Measurements from ENCODE around the gene SEC11A.
"Not testable (repeated sequence)": the region's sequence is repeated elsewhere in the genome, so short reads cannot be mapped to it uniquely, and the experiment has no call there.

Gene SEC11A

DNA sequence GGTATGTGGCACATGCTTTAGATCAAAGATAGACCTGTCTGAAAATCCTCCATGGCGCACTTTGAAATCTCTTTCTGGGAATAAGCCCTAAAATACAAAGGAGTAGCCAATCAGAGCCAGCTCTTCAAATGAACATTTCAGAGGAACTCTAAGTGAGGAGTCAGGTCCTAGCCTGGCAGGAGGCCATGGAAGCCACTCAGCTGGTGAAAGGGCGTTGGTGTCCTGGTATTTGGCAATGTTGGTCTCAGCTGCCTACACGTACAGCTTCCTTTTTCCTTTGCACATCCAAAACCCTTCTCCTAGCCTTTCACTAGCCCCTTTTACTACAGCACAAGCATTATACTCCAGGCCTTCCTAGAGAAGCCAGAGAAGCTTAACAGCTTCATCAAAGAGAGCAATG is 67.4 kb downstream of the SEC11A start:
- no peak for DNase-seq (ENCODE audit: extremely low read depth, low read depth)
- TF ChIP-seq, protein P1, sequence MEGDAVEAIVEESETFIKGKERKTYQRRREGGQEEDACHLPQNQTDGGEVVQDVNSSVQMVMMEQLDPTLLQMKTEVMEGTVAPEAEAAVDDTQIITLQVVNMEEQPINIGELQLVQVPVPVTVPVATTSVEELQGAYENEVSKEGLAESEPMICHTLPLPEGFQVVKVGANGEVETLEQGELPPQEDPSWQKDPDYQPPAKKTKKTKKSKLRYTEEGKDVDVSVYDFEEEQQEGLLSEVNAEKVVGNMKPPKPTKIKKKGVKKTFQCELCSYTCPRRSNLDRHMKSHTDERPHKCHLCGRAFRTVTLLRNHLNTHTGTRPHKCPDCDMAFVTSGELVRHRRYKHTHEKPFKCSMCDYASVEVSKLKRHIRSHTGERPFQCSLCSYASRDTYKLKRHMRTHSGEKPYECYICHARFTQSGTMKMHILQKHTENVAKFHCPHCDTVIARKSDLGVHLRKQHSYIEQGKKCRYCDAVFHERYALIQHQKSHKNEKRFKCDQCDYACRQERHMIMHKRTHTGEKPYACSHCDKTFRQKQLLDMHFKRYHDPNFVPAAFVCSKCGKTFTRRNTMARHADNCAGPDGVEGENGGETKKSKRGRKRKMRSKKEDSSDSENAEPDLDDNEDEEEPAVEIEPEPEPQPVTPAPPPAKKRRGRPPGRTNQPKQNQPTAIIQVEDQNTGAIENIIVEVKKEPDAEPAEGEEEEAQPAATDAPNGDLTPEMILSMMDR (IDR thresholded peaks at IDR 0.05; ENCODE audit: low read depth, low read length) = no peak

DNA sequence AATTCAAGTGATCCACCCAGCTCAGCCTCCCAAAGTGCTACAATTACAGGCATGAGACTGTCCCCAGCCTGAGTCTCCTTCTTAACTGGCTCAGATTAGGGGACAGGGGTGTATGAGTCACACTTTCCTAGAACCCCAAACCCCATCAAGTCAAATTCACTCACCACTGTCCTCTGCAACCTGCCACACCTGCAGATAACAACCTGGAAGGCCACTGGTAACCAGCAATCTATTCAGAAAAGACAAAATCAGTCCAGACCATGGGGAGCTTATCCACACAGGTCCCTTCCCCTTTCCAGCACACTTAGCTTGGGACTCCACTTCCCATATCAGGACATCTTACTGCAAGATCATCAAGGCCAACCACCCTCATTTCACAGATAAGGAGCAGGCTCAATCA is 68.2 kb downstream of the SEC11A start:
- TF ChIP-seq, protein P1 (IDR thresholded peaks at IDR 0.05; ENCODE audit: low read depth, low read length) = no peak
- DNase-seq (ENCODE audit: extremely low read depth, low read depth) = no peak

DNA sequence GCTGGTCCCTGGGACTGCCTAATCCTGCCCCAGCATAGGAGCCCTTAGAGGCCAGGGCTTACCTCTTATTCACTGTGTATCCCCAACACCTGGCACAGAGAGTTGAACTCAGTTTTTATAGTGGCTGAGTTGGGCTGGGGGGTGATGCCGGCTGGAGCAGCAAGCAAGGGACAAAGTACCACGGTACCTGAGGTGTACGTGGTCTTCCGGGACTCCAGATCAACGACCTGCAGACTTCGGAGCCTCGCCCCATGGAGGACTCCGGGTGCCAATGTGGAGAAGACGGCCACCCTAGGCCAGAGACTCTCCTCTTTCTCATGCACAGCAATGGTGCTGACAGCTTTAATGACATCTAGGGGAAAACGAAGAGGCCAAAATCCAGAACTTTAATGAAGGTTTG is 69.9 kb downstream of the SEC11A start:
- TF ChIP-seq, protein P1 (IDR thresholded peaks at IDR 0.05; ENCODE audit: low read depth, low read length) = no peak
- no peak for DNase-seq (ENCODE audit: extremely low read depth, low read depth)

DNA sequence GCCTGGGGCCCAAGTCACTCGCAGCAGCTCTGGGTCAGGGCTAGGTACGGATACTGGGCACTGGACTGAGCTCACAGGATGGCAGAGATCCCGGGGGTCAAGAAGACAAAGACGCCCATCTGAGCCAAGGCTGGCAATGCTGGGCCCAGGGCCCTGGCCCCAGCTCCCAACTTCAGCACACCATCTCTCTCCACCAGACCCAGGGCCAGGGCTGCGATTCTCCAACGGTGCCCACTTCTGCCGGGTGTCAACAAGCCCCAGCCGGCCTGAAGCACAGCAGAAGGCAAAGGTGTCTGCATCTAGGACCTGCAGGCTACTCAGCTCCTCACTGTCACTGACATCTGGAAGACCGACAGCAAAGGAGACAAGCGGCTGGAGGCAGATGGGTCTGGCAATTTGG is 70.4 kb downstream of the SEC11A start:
- no peak for DNase-seq (ENCODE audit: extremely low read depth, low read depth)
- TF ChIP-seq, protein P1 (IDR thresholded peaks at IDR 0.05; ENCODE audit: low read depth, low read length) = no peak

DNA sequence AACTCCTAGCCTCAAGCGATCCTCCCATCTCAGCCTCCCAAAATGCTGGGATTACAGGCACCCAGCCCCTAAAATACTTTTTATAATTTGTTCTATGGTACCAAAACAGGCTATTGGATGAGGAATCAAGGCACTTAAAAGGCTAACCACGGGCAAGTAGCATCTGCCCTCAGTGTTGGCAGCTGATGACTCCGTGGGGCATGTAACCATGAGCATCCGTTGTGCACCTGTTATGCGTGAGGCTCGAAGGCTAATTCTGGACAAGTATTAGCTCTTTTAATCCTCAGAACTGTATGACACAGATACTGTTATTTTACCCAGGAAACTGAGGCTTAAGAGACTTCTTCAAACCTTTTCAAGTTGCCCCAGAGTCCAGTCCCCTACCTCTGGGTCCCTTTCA is 72.1 kb downstream of the SEC11A start:
- DNase-seq (ENCODE audit: extremely low read depth, low read depth) = no peak
- TF ChIP-seq, protein P1 (IDR thresholded peaks at IDR 0.05; ENCODE audit: low read depth, low read length) = no peak

DNA sequence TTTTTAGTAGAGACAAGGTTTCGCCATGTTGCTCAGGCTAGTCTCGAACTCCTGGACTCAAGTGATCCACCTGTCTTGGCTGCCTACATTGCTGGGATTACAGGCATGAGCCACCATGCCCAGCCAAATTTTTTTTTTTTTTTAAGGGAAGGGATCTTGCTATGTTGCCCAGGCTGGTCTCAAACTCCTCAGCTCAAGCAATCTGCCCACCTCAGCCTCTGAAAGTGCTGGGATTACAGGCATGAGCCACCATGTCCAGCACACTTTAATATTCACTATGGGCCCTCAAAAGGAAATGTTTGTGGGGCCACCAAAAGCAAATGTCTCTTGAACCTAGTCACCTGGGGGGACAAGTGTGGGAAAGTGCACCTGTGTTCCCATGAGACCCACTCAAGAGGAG is 73.3 kb downstream of the SEC11A start:
- DNase-seq (ENCODE audit: extremely low read depth, low read depth) = not testable (repeated sequence)

DNA sequence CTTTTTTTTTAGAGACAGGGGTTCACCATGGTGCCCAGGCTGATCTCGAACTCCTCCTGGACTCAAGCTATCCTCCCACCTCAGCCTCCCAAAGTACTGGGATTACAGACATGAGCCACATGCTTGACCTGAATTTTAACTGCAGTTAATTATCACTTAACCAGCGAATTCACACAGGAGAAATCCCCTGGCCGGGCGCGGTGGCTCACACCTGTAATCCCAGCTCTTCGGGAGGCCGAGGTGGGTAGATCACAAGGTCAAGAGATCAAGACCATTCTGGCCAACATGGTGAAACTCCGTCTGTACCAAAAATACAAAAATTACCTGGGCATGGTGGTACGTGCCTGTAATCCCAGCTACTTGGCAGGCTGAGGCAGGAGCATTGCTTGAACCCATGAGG is 74.1 kb downstream of the SEC11A start:
- not testable (repeated sequence) for DNase-seq (ENCODE audit: extremely low read depth, low read depth)

DNA sequence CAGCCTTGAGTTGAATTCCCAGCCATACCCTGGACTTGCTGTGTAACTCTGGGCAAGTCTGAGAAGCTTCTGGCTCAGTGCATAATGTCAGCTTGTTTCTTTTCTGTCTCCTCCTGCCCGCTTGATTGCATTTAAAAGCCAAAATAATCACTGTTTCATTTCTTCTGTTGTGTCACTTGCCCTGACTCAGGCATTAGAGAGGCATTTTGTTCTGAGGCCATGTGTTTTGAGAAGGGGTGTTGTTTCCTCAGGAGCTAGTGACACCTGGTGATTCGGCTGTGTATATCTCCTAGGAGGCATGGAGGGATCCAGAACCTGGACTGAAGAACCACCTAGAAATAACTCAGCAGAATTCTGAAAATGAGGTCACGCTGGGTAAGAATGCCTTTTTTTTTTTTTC is 77.8 kb downstream of the SEC11A start:
- no peak for DNase-seq (ENCODE audit: extremely low read depth, low read depth)

More for the DNA sequence above, 77.8 kb downstream of the SEC11A start:
- TF ChIP-seq, protein P1 (IDR thresholded peaks at IDR 0.05; ENCODE audit: low read depth, low read length) = no peak

All from AG09319 (cell line).